Endothelial cell of umbilical vein (primary cell): ENCODE results near the gene RAD18. TPM values are rescaled to one million over a fixed set of nuclear protein-coding genes. Genes with fewer than 3 reads are reported as not detected.

Experiments
- BruUV-seq: library from RNA; stranded (reverse); fragments of 400-500 nt; replicated peaks from 2 replicates; lab custom pipeline; 2021; lab: Mats Ljungman, UMichigan
- CTCF ChIA-PET: fragments of 300-600, 350-600 bp; sonication (Branson Sonifier 250); formaldehyde crosslinking; loops from one replicate; lab custom pipeline; 2021; ENCODE audit warnings: antibody characterized with exemption, inconsistent platforms; lab: Charles Lee
- POLR2A ChIA-PET: fragments of 300-600, 350-600 bp; sonication (Branson Sonifier 250); formaldehyde crosslinking; loops from one replicate; lab custom pipeline; 2021; ENCODE audit warnings: antibody characterized with exemption, inconsistent platforms; lab: Charles Lee
- DNase-seq: peaks from one replicate; pipeline ENCODE4 v3.0.0-alpha.2; 2011; ENCODE audit warnings: low read depth, low spot score
- FAIRE-seq: peaks from 2 replicates; lab custom pipeline; 2011; peaks lifted over from hg19 to GRCh38; lab: Jason Lieb, UNC
- H2AFZ ChIP-seq: 2 replicates; pipeline ENCODE4 v1.6.0; 2012; ENCODE audit warnings: low read depth, low read length, control low read depth, inconsistent platforms
- H3K27ac ChIP-seq: 2 replicates; pipeline ENCODE4 v1.5.1; 2011; ENCODE audit warnings: low read depth, mild to moderate bottlenecking, control low read depth, low read length, moderate library complexity; ENCODE audit not compliant: insufficient read depth
- H3K27me3 ChIP-seq, 2 experiments: 2 replicates each; pipeline versions ENCODE4 v1.6.0 to v1.6.1; 2011; ENCODE audit warnings: low read length in 2 of 2, mixed read lengths in 1 of 2; ENCODE audit not compliant: control insufficient read depth in 2 of 2, insufficient read depth in 2 of 2
- H3K36me3 ChIP-seq, 2 experiments: 2 replicates in 1 of 2; 3 replicates in 1 of 2; pipeline ENCODE4 v1.5.1; 2011; ENCODE audit warnings: low read length in 2 of 2, mild to moderate bottlenecking in 1 of 2, moderate library complexity in 1 of 2; ENCODE audit not compliant: control insufficient read depth in 2 of 2, insufficient read depth in 2 of 2; ENCODE audit errors: extremely low read depth in 1 of 2
- H3K4me1 ChIP-seq: 3 replicates; pipeline ENCODE4 v1.5.1; 2011; ENCODE audit warnings: mild to moderate bottlenecking, low read length; ENCODE audit not compliant: control insufficient read depth, insufficient read depth; ENCODE audit errors: extremely low read depth
- H3K4me2 ChIP-seq: 2 replicates; pipeline ENCODE4 v1.6.1; 2011; ENCODE audit warnings: low read length, control low read depth, mixed read lengths; ENCODE audit not compliant: insufficient read depth
- H3K4me3 ChIP-seq, 3 experiments: fragments of 200-600 bp in 1 of 3; sonication (generic), shearing (Covaris generic) in 1 of 3; replicated peaks in 1 of 3; 2 replicates each; pipeline ENCODE4 v1.5.1; 2011 to 2016; ENCODE audit warnings: control low read depth in 3 of 3, low read length in 3 of 3, mild to moderate bottlenecking in 2 of 3, inconsistent platforms in 1 of 3, low read depth in 1 of 3, moderate library complexity in 1 of 3; ENCODE audit not compliant: insufficient read depth in 1 of 3
- H3K79me2 ChIP-seq: 2 replicates; pipeline ENCODE4 v1.6.0; 2012; ENCODE audit warnings: low read length, inconsistent platforms; ENCODE audit not compliant: control insufficient read depth, insufficient read depth
- H3K9ac ChIP-seq: replicated peaks from 2 replicates; pipeline ENCODE3; 2011; ENCODE audit warnings: low read length, control low read depth; ENCODE audit not compliant: insufficient read depth; ENCODE audit errors: extremely low read depth
- H3K9me1 ChIP-seq: replicated peaks from 3 replicates; pipeline ENCODE4 v1.6.0; 2011; ENCODE audit warnings: mild to moderate bottlenecking, low read length; ENCODE audit not compliant: control insufficient read depth, insufficient read depth; ENCODE audit errors: extremely low read depth
- H3K9me3 ChIP-seq: replicated peaks from 2 replicates; pipeline ENCODE4 v1.5.1; 2012; ENCODE audit warnings: low read length, inconsistent platforms; ENCODE audit not compliant: control insufficient read depth, insufficient read depth
- H4K20me1 ChIP-seq: replicated peaks from 2 replicates; pipeline ENCODE3; 2011; ENCODE audit warnings: mild to moderate bottlenecking, low read length; ENCODE audit not compliant: control insufficient read depth, insufficient read depth; ENCODE audit errors: extremely low read depth
- CTCF ChIP-seq, 2 donors: IDR thresholded peaks; 1 replicate in 1 of 2; 2 replicates in 1 of 2; pipeline ENCODE4 v1.5.1; 2011; ENCODE audit warnings: low read length in 2 of 2, mild to moderate bottlenecking in 2 of 2, moderate library complexity in 2 of 2, control low read depth in 1 of 2, inconsistent platforms in 1 of 2, low read depth in 1 of 2; ENCODE audit not compliant: insufficient read depth in 1 of 2; ENCODE audit errors: extremely low read depth in 1 of 2
- FOS ChIP-seq: IDR thresholded peaks from 2 replicates; pipeline ENCODE4 v1.6.1; 2011; ENCODE audit warnings: mild to moderate bottlenecking, low read length, moderate library complexity, borderline replicate concordance; ENCODE audit not compliant: insufficient read depth
- JUN ChIP-seq: IDR thresholded peaks from 2 replicates; pipeline ENCODE4 v1.6.1; 2011; ENCODE audit warnings: borderline replicate concordance, low read depth; ENCODE audit not compliant: insufficient read length, insufficient read depth
- MYC ChIP-seq: IDR thresholded peaks from one replicate; pipeline ENCODE4 v1.6.1; 2011; ENCODE audit warnings: mild to moderate bottlenecking, low read depth, low read length
- dilution Hi-C: fragments of 300-500 bp; cut with MboI; formaldehyde crosslinking; loops from one replicate; pipeline ENCODE4 v1.15.0; 2019; ENCODE audit warnings: low sequenced_read_pairs; ENCODE audit not compliant: extremely low pct_ligation_motif_present
- intact Hi-C: fragments of 100-400 bp; cut with micrococcal nuclease; formaldehyde crosslinking; loops from one replicate; pipeline ENCODE4 v1.10.0; 2022
- polyA plus RNA-seq, 4 experiments: library from polyadenylated mRNA; depleted of rRNA in 3 of 4; stranded (reverse) in 3 of 4; unstranded in 1 of 4; fragments of >200 nt; gene quantifications; 2 replicates each; pipeline versions ENCODE4 v1.2.1 to v1.2.3, GENCODE V29; 2011 to 2012; ENCODE audit warnings: missing spikeins in 1 of 4
- total RNA-seq: library from RNA; stranded (reverse); gene quantifications from 2 replicates; pipeline ENCODE4 v1.2.3, GENCODE V29; 2021

The RAD18 gene
- total and polyA plus RNA-seq, 2 donors (not counting 3 experiments of a cell fraction or from before 2014, with no cell fraction given): 7.9 to 23.8 TPM

- H3K9me1 ChIP-seq: no peaks in the 10 kb centered on the region
- intact Hi-C loops: no loop called here
- no peaks in the 10 kb centered on the region for H3K36me3 ChIP-seq
- no peak overlapping the region for H3K9ac ChIP-seq
- no peak overlapping the region for H3K4me2 ChIP-seq
- DNase-seq (no peak), FAIRE-seq (no peak)
- no peak overlapping the region for H3K27ac ChIP-seq
- H3K27me3 ChIP-seq: peaks cover 2 to 4% of the 10 kb centered on the region in 2 experiments
- dilution Hi-C loops: no loop called here
- TF ChIP-seq JUN (no peak), FOS (no peak), MYC (no peak), CTCF (IDR thresholded peaks at IDR 0.05; ENCODE audit: extremely low read depth in 1 of 2, insufficient read depth in 1 of 2, low read depth in 1 of 2, low read length in 2 of 2) (no peak)
- H3K79me2 ChIP-seq: no peaks in the 10 kb centered on the region
- POLR2A ChIA-PET: no interaction called here
- no peaks in the 10 kb centered on the region for H3K9me3 ChIP-seq
- H3K4me1 ChIP-seq: no peaks in the 10 kb centered on the region
- H2AFZ ChIP-seq: no peak overlapping the region
- H4K20me1 ChIP-seq: no peaks in the 10 kb centered on the region
- BruUV-seq: no TSS peak
- CTCF ChIA-PET: interaction anchor here (1.4 to 7.9 kb wide), 4 partner anchors 12 to 327 kb away, joined by 3 to 73 read pairs (median 6); partner anchors contain the start of gene OXTR
- H3K4me3 ChIP-seq: no peak overlapping the region
Observed at GRCh38 chr3:8975081-8976020, 12.1 kb upstream of the RAD18 start.
